ENCODE data around the gene LONP2.
"Not testable (repeated sequence)": the region's sequence is repeated elsewhere in the genome, so short reads cannot be mapped to it uniquely, and the experiment has no call there.

The LONP2 gene

DNA sequence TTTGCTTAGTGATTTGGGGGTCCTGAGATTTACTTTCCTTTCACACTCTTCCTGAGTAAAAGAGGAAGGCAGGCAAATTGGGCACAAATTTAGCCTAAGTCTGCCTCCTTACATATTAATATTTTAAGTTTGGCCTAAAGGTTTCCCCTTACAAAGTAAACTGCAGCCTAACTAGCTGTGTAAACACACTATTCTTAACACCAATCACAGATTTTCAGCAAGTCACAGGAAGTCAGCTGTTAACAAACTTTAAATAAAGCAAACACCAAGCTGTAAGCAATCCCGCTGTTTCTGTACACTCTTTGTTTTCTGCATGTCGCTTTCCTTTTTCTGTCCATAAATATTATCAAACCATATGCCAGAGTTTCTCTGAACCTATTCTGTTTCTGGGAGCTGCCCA lies 48.4 kb downstream of the LONP2 start:
- DNase-seq (ENCODE audit: low read depth) = no peak

- no peak for DNase-seq (ENCODE audit: low read depth)
Measured at GRCh38 chr16:48294724-48295123, 50.6 kb downstream of the LONP2 start.

DNA sequence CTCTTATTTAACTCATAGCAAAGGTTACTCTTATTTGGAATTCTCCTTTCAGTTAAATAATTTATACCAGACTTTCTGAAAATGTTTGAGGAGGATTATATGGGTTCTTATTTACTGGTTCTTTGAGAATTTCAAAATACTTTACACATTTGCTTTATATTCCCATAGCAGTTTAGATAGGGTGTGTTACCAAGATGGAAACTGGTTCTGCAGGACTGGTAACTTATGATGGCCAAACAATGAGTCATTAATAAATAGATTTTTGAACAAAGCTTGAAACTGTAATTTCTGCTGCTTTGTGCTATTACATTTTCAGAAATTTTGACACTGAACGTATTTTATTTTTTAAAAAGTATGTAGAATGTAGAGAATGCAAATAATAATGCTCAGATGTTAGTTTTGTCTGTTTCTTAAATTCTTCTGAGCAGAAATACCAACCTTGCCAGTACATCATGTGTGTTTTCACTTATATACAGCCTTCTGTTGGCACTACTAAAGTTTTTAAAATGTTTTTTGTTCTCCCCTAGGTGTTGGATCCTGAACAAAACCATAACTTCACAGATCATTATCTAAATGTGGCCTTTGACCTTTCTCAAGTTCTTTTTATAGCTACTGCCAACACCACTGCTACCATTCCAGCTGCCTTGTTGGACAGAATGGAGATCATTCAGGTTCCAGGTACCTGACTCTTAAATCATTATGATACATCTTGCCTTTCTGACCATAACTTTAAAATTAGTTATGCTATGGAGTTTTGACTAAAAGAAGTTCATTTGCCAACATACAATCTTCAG lies 51.6 kb downstream of the LONP2 start:
- no peak for DNase-seq (ENCODE audit: low read depth)

DNA sequence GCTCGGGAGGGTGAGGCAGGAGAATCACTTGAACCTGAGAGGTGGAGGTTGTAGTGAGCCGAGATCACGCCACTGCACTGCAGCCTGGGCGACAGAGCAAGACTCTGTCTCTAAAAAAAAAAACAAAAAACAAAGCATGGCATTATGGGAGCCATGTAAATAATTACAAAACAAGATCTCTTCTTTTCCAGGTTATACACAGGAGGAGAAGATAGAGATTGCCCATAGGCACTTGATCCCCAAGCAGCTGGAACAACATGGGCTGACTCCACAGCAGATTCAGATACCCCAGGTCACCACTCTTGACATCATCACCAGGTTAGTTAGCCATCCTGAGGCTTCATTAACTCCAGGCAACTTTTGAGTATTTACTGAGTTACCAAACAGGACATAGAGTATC lies 55.4 kb downstream of the LONP2 start:
- DNase-seq (ENCODE audit: low read depth) = no peak

GRCh38 chr16:48300391-48300856 lies 56.3 kb downstream of the LONP2 start:
- DNase-seq (ENCODE audit: low read depth) = peak; percentile 81

GRCh38 chr16:48308535-48308934 lies 64.4 kb downstream of the LONP2 start:
- no peak for DNase-seq (ENCODE audit: low read depth)

DNA sequence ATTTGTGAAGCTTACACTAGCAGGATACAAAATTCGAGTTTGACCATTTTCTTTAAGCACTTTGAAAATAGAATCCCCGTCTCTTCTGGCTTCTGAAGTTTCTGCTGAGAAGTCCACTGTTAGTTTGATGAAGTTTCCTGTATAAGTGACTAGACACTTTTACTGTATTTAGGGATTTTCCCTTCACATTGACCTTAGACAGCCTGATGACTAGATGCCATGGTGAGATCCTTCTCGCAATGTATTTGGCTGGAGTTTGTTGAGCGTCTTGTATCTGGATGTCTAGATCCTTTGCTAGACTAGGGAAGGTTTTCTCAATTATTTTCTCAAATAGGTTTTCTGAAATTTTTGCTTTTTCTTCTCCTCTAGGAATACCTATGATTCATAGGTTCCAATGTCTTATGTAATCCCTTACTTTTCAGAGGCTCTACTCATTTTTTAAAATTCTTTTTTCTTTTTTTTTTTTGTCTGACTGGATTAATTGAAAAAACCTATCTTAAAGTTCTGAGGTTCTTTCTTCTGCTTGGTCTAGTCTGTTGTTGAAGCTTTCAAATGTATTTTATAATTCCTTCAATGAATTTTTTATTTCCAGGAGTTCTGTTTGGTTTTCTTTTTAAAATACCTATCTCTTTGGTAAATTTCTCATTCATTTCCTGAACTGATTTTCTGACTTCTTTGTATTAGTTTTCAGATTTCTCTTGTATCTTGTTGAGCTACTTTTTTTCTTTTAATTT lies 67.0 kb downstream of the LONP2 start:
- no peak for DNase-seq (ENCODE audit: low read depth)

DNA sequence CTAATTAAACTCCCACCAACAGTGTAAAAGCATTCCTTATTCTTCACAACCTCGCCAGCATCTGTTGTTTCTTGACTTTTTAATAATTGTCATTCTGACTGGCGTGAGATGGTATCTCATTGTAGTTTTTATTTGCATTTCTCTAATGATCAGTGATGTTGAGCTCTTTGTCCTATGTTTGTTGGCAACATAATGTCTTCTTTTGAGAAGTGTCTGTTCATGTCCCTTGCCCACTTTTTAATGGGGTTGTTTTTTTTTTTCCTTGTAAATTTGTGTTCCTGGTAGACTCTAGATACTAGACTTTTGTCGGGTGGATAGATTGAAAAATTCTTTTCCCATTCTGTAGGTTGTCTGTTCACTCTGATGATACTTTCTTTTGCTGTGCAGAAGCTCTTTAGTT lies 69.8 kb downstream of the LONP2 start:
- DNase-seq (ENCODE audit: low read depth) = not testable (repeated sequence)

DNA sequence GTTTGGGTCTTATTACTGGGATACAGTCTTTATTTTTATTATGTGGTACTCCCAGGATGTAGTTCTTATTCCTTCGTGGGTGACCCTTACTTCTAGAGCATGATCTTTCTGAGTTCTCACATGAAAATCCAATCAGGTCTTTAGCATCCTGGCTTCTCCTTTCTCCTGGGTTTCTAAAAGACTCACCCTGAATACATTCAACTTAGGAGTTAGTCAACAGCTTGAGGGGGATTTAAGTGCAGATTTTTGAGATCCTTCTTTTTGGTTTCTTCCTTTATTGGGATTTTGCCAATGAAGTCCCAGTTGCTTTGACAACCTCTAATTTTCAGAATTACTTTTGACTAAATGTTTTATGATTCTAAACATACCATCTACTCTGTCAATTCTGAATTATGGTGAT lies 72.9 kb downstream of the LONP2 start:
- DNase-seq (ENCODE audit: low read depth) = peak; percentile 7

DNA sequence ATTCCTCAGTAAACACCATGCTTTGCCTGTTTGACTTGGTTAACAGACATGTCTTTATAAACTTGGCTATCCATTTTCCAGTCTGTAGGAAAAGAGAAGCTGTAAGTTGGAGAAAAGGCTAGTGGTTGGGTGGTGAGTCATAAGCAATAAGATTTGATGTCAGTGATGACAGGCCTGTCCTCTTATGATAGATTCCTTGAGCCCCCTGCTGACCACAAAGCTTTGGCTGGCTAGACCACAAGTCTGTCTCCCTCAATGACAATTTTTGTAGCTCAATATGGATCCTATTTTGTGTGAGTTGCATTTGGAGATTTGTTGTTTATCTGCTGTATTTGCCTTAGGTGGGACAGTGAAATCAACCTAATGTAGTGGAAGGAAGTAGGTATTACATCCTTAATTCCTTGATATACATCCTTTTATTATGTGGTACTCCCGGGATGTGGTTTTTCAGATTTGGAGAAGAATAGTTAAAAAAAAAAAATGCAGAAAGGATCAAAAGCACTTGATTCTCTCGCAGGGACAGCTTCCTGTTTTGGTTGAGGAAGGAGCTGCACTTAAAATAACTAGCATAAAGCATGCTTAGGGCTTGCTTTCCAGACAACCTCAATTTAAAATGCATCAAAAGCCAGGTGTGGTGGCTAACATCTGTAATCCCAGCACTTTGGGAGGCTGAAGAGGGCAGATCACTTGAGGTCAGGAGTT lies 73.7 kb downstream of the LONP2 start:
- DNase-seq (ENCODE audit: low read depth) = peak; percentile 84

DNA sequence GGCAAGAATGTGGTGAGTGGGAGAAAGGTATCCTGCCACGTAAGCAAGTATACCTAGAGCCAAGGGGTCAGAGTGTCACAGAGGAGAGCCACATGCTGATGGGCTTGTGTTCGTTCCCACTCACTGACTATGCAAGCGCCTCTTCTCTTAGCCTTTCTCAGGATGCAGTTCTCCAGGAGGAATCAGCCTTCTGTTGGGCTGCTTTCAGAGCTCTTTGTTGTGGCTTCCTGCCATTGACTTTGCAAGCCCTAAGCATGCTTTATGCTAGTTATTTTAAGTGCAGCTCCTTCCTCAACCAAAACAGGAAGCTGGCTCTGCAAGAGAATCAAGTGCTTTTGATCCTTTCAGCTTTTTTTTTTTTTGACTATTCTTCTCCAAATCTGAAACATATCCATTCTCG lies 74.5 kb downstream of the LONP2 start:
- peak; percentile 74 for DNase-seq (ENCODE audit: low read depth)

DNA sequence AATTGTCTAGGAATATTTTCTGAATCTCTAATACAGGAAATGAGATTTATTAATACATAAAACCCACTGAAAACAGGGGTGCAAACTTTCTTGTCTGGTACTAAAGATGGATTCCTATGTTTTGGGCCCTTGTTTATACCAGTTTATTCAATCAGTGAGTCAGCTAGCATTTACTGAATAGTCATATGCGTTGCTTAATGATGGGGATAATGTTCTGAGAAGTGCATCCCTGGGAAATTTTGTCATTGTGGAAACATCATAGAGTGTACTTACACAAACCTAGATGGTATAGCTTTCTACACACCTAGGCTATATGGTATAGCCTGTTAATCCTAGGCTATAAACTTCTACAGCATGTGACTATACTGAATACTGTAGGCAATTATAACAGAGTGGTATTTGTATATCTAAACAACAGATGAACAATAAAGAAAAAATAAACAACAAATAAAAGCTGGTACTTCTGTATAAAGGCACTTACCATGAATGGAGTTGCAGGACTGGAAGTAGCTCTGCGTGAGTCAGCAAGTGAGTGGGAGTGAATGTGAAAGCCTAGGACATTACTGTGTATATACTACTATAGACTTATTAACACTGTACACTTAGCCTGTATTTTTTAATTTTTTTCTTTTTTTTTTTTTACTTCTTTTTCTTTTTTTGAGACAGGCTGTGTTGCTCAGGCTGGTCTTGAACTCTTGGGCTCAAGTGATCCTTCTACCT lies 77.4 kb downstream of the LONP2 start:
- DNase-seq (ENCODE audit: low read depth) = peak; percentile 36

DNA sequence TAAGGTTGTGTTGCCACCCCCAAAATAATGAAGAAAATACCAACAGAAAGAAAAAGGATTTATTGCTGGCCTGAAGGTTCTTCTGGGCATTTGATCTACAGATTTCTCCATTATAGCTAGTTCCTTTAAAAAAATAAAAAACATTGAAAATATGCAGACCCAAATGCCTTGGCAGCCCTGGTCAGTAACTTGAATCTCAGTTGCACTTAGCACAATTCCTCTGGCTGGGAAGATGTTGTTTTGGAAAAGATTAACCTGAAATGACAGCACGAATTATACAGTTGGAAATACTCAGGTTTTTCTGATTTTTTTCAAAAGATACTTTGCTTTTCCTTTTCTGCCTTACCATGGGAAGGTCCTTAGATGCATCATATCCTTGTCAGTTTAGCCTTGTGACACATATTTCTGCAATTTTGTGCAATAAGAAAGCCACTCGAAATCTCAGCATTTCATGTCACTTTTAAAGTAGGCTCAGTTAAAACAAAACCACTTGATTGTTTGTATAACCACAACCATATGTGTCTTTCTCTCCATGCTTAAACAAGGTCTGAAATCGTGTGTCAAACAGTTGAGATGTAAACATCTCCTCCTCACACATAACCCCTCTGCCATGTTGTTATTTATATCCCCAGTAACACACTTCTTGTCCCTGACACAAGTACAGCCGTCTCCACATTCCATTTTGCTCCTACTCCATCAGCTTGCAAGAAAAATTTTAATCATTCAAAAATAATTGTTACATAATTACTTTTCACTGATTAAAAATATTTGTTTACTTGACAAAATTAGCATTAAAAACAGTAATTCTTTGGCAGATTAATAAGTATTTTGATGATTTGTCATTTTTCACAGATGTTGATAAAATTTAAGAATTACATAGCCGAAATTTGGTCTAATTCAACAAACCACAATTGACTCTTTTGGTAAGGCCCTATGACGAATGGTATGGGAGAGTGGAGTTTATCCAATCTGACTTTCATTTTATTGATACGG lies 80.0 kb downstream of the LONP2 start:
- peak; percentile 60 for DNase-seq (ENCODE audit: low read depth)

DNA sequence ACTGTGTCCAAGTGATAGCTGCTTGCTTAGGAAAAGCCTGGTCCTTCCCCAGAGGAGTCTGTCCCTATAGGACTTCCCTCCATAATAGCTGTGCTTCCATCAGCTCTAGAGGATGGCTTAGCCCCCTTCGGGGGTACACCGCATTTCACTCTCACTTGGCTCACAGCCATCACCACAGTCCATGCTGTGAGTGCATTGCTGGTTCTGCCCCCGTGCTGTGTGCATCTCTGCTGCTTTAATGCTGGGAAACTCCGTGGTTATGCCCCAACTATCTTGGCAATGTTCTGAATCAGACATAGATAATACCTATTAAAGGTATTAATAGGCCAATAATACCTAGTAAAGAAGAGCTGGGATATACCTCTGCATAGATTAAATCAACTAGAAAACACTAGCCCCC lies 82.8 kb downstream of the LONP2 start:
- DNase-seq (ENCODE audit: low read depth) = no peak

DNA sequence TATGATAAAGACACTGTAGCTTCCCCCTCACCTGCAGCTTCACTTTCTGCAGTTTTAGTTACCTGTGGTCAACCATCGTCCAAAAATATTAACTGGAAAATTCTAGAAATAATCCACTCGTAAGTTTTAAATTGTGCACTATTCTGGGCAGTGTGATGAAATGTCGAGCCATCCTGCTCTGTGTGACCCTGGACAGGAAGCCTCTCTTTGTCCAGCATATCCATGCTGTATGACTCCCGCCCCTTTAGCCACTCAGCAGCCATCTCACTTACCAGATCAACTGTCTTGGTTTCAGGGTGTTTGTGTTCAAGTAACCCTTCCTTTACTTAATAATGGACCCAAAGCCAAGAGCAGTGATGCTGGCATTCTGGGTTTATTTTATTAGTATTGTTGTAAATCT lies 85.0 kb downstream of the LONP2 start:
- DNase-seq (ENCODE audit: low read depth) = no peak

DNA sequence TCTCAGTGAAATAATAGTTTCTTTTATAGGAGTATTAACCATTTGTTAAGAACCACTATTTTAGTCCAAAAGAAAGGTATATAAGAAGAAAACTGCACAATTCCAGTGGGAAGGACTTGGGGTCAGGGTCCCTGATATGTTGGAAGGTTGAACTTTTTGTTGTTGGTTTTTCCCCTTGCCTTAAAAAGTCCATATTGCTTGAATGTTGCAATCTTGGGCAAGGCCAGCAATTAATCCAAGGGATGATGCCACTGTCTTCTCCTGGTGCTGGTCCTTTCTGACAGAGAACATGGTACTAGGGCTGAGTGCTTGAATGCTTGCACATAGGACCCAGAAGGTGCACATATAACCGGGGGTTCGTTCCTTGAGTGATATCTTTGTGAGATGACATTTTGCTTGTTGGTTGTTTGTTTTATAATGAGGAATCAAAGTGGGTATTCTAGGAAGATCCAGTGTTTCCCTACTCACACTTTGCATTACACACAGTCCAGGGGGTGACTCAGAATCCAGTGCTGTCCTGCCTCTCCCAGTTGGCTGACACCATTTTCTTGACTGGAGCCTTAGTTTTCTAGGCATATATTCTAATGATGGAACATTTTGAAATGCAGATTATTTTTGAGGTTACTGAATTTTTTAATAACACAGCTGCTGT lies 86.2 kb downstream of the LONP2 start:
- no peak for DNase-seq (ENCODE audit: low read depth)

GRCh38 chr16:48330841-48331192 lies 86.7 kb downstream of the LONP2 start:
- no peak for DNase-seq (ENCODE audit: low read depth)

GRCh38 chr16:48332978-48333377 lies 88.9 kb downstream of the LONP2 start:
- no peak for DNase-seq (ENCODE audit: low read depth)

- no peak for DNase-seq (ENCODE audit: low read depth)
Measured at GRCh38 chr16:48334325-48334724, 90.2 kb downstream of the LONP2 start.

DNA sequence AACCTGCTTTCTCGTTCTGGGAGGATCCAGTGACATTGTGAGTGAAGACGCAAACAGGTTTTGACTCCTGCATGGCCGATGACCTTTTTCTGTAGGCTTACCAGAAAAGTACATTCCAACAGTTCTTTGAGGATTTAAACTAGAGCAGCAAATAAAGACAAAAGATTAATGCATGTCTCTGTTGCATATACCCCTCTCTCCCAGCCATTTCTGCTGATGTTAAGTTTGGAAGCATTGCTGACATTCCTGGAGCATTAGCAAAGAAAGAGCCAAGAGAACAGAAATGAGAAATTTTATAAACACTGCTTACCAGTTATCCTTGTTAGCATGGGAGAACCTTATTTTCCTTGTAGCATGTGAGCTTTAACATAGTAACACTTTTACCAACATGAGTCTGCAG lies 91.9 kb downstream of the LONP2 start:
- peak; percentile 87 for DNase-seq (ENCODE audit: low read depth)

DNA sequence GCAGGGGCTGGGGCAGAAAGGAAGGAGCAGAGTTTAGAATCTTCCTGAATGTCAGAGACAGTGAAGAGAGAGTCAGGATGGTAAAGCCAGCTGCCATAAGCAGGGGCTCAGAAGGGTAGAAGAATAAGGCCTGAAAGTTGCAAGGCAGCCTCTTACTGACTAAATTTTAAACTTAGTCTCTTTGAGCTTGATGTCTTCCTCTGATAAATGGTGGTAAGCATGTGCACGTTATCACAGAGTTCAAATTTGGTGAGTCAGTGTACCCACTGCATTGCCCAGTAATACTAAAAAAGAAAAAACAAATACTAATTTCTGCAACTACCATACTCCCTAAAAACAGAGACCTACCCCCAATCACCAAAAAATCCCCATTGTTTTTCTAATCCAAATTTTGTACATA lies 96.0 kb downstream of the LONP2 start:
- no peak for DNase-seq (ENCODE audit: low read depth)
